HL-60/S4 treated with retinoic acid at 250 ng/mL for 4 days and 3 days (cell line): ENCODE results near the gene TIMP1.

Source experiments
- in situ Hi-C: fragments of 300-500 bp; cut with MboI; formaldehyde crosslinking; loops from 2 replicates; pipeline ENCODE4 v1.7.0; 2022; ENCODE audit warnings: low sequenced_read_pairs

TIMP1 gene

GRCh38 chrX:47581731-47582647 is at the start of gene TIMP1:
Gene TIMP1, plus strand, starts transcription at chrX:47582436. Its CDS starts 980 bp downstream, at chrX:47583416.
- in situ Hi-C loops, result no loop called here

DNA sequence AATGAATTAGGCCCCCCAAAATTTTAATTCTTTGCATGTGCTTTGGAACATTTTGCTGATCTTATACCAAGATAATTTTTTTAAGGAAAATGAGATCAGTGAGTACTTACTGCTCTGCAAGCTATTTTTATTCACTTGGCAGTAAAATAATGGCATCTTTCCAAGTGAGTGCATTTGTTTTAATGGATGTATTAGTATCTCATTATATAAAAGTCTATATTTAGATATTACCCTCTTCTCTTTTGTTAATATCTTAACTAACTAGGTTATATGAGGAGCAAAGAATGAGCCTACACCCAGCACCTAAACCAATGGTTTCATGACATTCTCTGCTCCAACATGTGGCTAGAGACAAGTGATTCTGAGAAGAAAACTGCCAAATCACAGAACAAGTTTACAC is 42.4 kb upstream of the TIMP1 start:
- in situ Hi-C loops, result no loop called here

DNA sequence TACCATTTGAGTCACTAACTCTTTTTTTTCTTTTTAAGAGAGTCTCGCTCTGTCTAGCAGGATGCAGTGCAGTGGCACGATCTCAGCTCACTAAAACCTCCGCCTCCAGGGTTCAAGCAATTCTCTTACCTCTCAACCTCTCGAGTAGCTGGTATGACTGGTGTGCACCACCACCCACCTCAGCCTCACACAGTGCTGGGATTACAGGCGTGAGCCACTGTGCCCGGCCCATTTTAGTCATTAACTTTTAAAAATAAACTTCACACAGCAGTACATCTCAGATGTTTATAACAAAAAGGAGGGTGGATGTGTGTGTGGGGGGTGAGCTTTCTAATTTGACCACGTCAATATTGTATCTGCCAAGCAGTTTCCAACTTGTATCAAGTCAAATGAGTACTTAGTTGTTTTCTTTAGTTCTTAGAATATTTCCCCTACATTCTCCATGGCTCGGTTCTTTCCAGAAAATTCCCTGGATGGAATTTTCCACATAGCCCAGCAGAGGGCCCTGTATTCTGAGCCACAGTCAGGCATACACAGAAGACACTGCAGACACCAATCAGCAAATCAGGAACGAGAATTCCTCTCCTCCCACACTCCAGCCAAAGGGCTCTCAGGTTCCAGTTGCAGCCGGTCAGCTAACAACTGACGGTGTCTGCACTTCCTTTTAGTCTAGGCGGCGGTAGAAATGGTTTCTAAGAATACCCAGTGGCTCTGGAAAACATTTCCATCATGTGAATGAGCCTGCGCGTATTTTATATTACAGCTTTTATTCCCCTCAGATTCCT is 41.3 kb upstream of the TIMP1 start:
- in situ Hi-C loops, result no loop called here

- in situ Hi-C loops, result no loop called here
Observed at GRCh38 chrX:47543496-47543895, 38.7 kb upstream of the TIMP1 start.

DNA sequence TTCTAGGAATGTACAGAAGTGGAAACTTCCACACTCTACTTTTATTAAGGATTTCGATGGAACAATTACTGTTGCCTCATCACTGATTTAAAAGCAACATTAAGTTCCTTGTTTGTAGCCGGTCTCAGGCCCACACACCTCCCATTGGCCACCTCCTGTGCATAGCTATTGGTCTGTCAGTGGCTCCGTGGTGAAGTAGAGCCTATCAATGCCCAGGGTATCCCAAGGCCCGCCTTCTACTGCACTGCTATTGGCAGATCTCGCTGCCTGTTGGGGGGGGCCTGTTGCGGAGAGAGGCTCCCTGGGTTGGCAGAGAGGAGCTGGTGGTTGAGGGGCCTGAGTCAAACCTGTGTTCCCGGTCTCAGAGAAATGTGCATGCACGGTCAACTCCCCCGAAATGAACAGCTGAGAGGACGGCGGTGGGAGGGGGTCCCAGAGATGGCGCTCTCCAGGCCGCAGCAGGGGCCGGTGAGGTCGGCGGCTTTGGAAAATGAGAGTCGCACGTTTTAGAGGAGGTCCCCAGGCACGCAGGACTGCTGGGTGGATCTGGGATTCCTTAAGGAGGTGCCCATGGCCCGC is 26.1 kb upstream of the TIMP1 start:
- in situ Hi-C loops, result no loop called here

- in situ Hi-C loops, result no loop called here
Observed at GRCh38 chrX:47558436-47558835, 23.8 kb upstream of the TIMP1 start.

- in situ Hi-C loops, result no loop called here
Observed at GRCh38 chrX:47560179-47560933, 21.9 kb upstream of the TIMP1 start.

DNA sequence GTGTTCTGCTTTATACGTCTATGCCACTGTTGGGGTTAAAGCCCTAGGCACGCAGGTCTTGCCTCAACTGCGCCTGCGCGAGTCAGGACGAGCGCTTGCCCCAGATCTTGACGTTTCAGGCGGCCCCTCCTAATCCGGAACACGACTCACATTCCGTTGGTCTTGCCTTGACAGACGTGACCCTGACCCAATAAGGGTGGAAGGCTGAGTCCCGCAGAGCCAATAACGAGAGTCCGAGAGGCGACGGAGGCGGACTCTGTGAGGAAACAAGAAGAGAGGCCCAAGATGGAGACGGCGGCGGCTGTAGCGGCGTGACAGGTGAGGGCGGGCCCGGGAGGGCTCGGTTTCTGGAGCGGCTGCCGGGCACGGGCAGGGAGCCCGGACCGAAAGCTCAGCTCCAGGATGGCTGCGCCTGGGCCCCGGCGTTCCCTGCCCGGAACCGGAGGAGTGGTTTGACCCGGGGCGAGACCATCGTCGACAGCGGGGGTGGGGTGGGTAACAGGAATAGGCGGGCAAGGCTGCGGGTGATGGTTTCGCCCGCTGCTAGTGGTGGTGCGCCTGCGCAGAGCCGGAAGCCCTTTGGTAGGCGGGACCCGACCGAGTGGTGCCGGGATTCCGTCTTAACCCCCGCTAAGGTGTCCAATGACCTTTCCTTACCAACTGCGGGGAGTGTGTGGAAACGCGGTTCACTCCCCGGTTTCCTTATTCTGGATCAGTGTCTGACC is 21.1 kb upstream of the TIMP1 start, which contains the start of gene ARAF:
ARAF (plus strand) TSS at position 272 of the 725 bp plus-strand sequence. CDS start 1,763 bp downstream, outside the sequence.
- in situ Hi-C loops, result no loop called here

- in situ Hi-C loops, result no loop called here
Observed at GRCh38 chrX:47561659-47562151, 20.5 kb upstream of the TIMP1 start.

- in situ Hi-C loops, result no loop called here
Observed at GRCh38 chrX:47562615-47563243, 19.5 kb upstream of the TIMP1 start.

- in situ Hi-C loops, result no loop called here
Observed at GRCh38 chrX:47563801-47564315, 18.4 kb upstream of the TIMP1 start.

DNA sequence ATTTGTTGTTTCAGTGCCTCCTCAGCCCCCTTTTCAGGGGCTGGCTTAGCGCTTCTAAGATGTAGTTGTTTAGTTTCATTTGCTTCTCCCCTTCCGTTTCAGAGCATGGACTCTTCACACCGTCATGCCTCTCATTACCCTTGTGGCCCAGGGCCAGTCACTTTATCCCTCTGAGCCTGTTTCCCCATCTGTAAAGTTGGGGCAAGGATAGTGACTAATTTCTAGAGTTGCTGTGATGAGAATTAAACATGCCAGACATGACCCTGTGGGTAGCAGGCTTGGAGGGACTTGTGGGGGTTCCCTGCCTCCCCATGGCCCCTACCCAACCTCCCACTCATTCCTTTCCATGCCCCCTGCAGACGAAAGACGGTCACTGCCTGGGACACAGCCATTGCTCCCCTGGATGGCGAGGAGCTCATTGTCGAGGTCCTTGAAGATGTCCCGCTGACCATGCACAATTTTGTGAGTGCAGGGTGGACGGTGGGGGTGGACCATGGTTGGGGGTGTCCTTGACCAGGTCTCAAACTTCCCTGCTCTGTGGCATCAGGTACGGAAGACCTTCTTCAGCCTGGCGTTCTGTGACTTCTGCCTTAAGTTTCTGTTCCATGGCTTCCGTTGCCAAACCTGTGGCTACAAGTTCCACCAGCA is 17.7 kb upstream of the TIMP1 start:
- in situ Hi-C loops, result no loop called here

- in situ Hi-C loops, result no loop called here
Observed at GRCh38 chrX:47566841-47567240, 15.4 kb upstream of the TIMP1 start.

DNA sequence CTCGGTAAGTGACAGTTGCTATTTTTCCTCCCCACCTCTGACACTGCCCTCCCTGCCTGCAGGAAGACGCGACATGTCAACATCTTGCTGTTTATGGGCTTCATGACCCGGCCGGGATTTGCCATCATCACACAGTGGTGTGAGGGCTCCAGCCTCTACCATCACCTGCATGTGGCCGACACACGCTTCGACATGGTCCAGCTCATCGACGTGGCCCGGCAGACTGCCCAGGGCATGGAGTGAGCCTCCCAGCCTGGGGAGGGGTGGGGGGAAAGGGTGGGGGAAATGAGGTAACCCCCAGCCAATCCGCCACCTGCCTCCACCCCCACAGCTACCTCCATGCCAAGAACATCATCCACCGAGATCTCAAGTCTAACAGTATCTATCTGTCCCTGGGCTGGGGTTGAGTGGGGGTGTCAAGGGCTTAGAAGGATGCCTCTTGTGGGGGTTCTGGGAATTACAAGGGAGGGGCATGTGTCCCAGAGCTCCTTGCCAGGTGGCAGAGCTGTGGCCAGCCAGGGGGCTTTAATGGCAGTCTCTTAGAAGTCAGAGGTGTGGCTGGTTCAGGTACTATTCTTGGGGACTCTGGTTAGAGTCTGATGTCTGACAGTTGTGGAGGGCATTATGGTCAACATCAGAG is 13.5 kb upstream of the TIMP1 start:
- in situ Hi-C loops, result no loop called here

DNA sequence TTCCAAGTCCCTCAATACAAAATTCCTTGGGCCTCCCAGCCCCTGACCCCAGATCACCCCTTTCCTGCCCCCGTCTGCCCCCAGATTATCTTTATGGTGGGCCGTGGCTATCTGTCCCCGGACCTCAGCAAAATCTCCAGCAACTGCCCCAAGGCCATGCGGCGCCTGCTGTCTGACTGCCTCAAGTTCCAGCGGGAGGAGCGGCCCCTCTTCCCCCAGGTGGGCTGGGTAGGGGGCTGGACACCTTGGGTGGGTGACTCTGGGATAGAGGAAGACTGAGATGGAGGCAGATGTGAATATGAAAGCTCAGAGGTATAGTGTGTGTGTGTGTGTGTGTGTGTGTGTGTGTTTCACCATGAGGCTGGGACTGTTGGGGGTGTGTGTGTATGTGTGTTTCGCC is 11.4 kb upstream of the TIMP1 start:
- in situ Hi-C loops, result loop anchor here (10.0 kb wide), 1 partner anchor 54 kb away; the partner anchor contains the start of gene CFP

- in situ Hi-C loops, result loop anchor here (10.0 kb wide), 1 partner anchor 54 kb away; the partner anchor contains the start of gene CFP
Observed at GRCh38 chrX:47571215-47571614, 11.0 kb upstream of the TIMP1 start.

DNA sequence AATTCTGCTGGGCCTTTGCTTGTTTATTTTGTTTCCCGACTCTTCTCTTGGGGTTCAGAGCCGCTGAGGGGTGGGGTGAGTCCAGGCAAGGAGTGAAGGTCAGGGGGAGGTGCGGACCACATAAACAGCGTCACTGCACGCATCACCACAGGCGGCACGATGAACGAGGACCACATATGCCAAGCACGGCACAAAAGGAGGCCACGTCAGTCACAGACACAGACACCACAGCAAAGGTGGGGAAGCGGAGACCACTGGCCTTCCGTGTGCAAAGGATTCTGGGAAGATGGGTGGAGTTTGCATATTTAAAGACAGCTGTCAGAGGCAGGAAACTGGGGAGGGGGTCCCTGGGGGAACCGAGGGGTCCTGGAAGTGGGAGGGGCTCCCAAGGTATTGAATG is 10.3 kb upstream of the TIMP1 start:
- in situ Hi-C loops, result loop anchor here (10.0 kb wide), 1 partner anchor 53 kb away; the partner anchor contains the start of gene CFP
